RWPE2 (cell line): ENCODE data around the gene CRABP2.

Source experiments
- ATAC-seq: fragments of 200-7000 bp; cut with Tn5 transposase; 3 replicates; pipeline ENCODE4 v1.9.1; 2021; ENCODE audit warnings: low read depth
- DNase-seq: peaks from one replicate; pipeline ENCODE4 v3.0.0-alpha.2; 2020; ENCODE audit warnings: low spot score
- H3K27ac ChIP-seq: fragments of 450-650 bp; 2 replicates; pipeline ENCODE4 v1.5.1; 2017; ENCODE audit warnings: mild to moderate bottlenecking; ENCODE audit not compliant: poor library complexity, severe bottlenecking
- H3K27me3 ChIP-seq: fragments of 250-450 bp; sonication (Bioruptor Pico); 2 replicates; pipeline ENCODE4 v1.5.1; 2021; ENCODE audit warnings: mild to moderate bottlenecking, moderate library complexity; ENCODE audit not compliant: insufficient read depth, poor library complexity, severe bottlenecking
- H3K36me3 ChIP-seq: fragments of 250-450 bp; sonication (Bioruptor Pico); 2 replicates; pipeline ENCODE4 v1.5.1; 2020; ENCODE audit warnings: low read depth, mild to moderate bottlenecking, moderate library complexity
- H3K4me1 ChIP-seq: fragments of 250-450 bp; sonication (Bioruptor Pico); 2 replicates; pipeline ENCODE4 v1.5.1; 2021; ENCODE audit warnings: mild to moderate bottlenecking, moderate library complexity; ENCODE audit not compliant: insufficient read depth, poor library complexity, severe bottlenecking
- H3K4me3 ChIP-seq: fragments of 250-450 bp; sonication (Bioruptor Pico); 2 replicates; pipeline ENCODE4 v1.5.1; 2021; ENCODE audit warnings: mild to moderate bottlenecking, moderate library complexity; ENCODE audit not compliant: severe bottlenecking
- H3K9me3 ChIP-seq: fragments of 250-450 bp; sonication (Bioruptor Pico); 2 replicates; pipeline ENCODE4 v1.5.1; 2021; ENCODE audit warnings: mild to moderate bottlenecking, moderate library complexity; ENCODE audit not compliant: severe bottlenecking
- CTCF ChIP-seq: fragments of 450-650 bp; IDR thresholded peaks from one replicate; pipeline ENCODE4 v1.5.1; 2017; ENCODE audit warnings: mild to moderate bottlenecking, moderate library complexity; ENCODE audit not compliant: poor library complexity, severe bottlenecking

CRABP2 gene

GRCh38 chr1:156711011-156711817, 5.8 kb upstream of the CRABP2 start:
- H3K9me3 ChIP-seq: no peaks in the 10 kb centered on the region
- no peak for TF ChIP-seq CTCF
- DNase-seq: no peak
- no peak overlapping the region for H3K4me3 ChIP-seq
- H3K36me3 ChIP-seq: no peaks in the 10 kb centered on the region
- H3K4me1 ChIP-seq: peaks cover 34% of the 10 kb centered on the region
- H3K27me3 ChIP-seq: no peaks in the 10 kb centered on the region
- H3K27ac ChIP-seq: no peak overlapping the region
- ATAC-seq: no peak

GRCh38 chr1:156709757-156710489, 4.5 kb upstream of the CRABP2 start:
- ATAC-seq (peak; percentile 88), DNase-seq (no peak)
- Histone ChIP-seq H3K27me3 (no peaks in the 10 kb centered on the region), H3K4me1 (peaks cover 46% of the 10 kb centered on the region), H3K27ac (peak overlapping the region; percentile 31), H3K36me3 (no peaks in the 10 kb centered on the region), H3K9me3 (no peaks in the 10 kb centered on the region), H3K4me3 (no peak overlapping the region)
- no peak for TF ChIP-seq CTCF

GRCh38 chr1:156709031-156709430, 3.6 kb upstream of the CRABP2 start:
- H3K27ac ChIP-seq: peak overlapping the region; percentile 31
- TF ChIP-seq CTCF: no peak
- DNase-seq (no peak), ATAC-seq (no peak)
- H3K36me3 ChIP-seq: no peaks in the 10 kb centered on the region
- no peaks in the 10 kb centered on the region for H3K9me3 ChIP-seq
- no peak overlapping the region for H3K4me3 ChIP-seq
- peaks cover 51% of the 10 kb centered on the region for H3K4me1 ChIP-seq
- no peaks in the 10 kb centered on the region for H3K27me3 ChIP-seq

- Histone ChIP-seq H3K4me3 (no peak overlapping the region), H3K36me3 (no peaks in the 10 kb centered on the region), H3K4me1 (peaks cover 55% of the 10 kb centered on the region), H3K27me3 (no peaks in the 10 kb centered on the region), H3K27ac (no peak overlapping the region), H3K9me3 (no peaks in the 10 kb centered on the region)
- DNase-seq: no peak
- no peak for TF ChIP-seq CTCF
- no peak for ATAC-seq
These were observed 2.9 kb upstream of the CRABP2 start for GRCh38 chr1:156708218-156708661.
